ENCODE measurements around the gene TTC29. TPM values are rescaled to one million over a fixed set of nuclear protein-coding genes. Genes with fewer than 3 reads are reported as not detected.

TTC29 gene
- total RNA-seq, result 3.1 and 3.8 TPM in 2 replicates
- long read RNA-seq, transcript TTC29-201 (13 exons, 1,785 nt), result major isoform, 12 of 19 reads
- long read RNA-seq, partial matches to known transcripts, result 4 of 19 reads
- long read RNA-seq, other reads (novel, unspliced or antisense), result 2 of 19 reads

GRCh38 chr4:146945556-146946374 is at the start of gene TTC29:
Gene TTC29, minus strand, starts transcription at chr4:146945864. Its CDS starts 5,969 bp downstream, at chr4:146939895.
- no peak for TF ChIP-seq CTCF (IDR thresholded peaks at IDR 0.05; ENCODE audit: unreplicated experiment)
- H3K4me1 Mint-ChIP-seq (ENCODE audit: low read depth), result peaks cover 26% of the 10 kb centered on the region
- no peaks in the 10 kb centered on the region for H3K9me3 Mint-ChIP-seq (ENCODE audit: low read depth)
- H3K27me3 Mint-ChIP-seq, result peaks cover 22% of the 10 kb centered on the region
- no peaks in the 10 kb centered on the region for H3K36me3 Mint-ChIP-seq (ENCODE audit: insufficient read depth)
- peak within 1 kb of the TSS; percentile 78 for H3K4me3 Mint-ChIP-seq (ENCODE audit: low read depth)
- peak; percentile 87 for DNase-seq (ENCODE audit: low spot score, unreplicated experiment)
- peak within 1 kb of the TSS; percentile 47 for H3K27ac Mint-ChIP-seq

- H3K4me3 Mint-ChIP-seq (ENCODE audit: low read depth), result no peak overlapping the region
- no peak for DNase-seq (ENCODE audit: low spot score, unreplicated experiment)
- H3K36me3 Mint-ChIP-seq (ENCODE audit: insufficient read depth), result no peaks in the 10 kb centered on the region
- no peak for TF ChIP-seq CTCF (IDR thresholded peaks at IDR 0.05; ENCODE audit: unreplicated experiment)
- H3K9me3 Mint-ChIP-seq (ENCODE audit: low read depth), result no peaks in the 10 kb centered on the region
- H3K27me3 Mint-ChIP-seq, result no peaks in the 10 kb centered on the region
- no peak overlapping the region for H3K27ac Mint-ChIP-seq
- peaks cover 10% of the 10 kb centered on the region for H3K4me1 Mint-ChIP-seq (ENCODE audit: low read depth)
These were observed 36.0 kb upstream of the TTC29 start for GRCh38 chr4:146981651-146982050.

GRCh38 chr4:146978641-146979040 is 33.0 kb upstream of the TTC29 start:
- H3K4me3 Mint-ChIP-seq (ENCODE audit: low read depth), result no peak overlapping the region
- peaks cover 33% of the 10 kb centered on the region for H3K4me1 Mint-ChIP-seq (ENCODE audit: low read depth)
- no peak overlapping the region for H3K27ac Mint-ChIP-seq
- H3K36me3 Mint-ChIP-seq (ENCODE audit: insufficient read depth), result no peaks in the 10 kb centered on the region
- no peak for TF ChIP-seq CTCF (IDR thresholded peaks at IDR 0.05; ENCODE audit: unreplicated experiment)
- H3K9me3 Mint-ChIP-seq (ENCODE audit: low read depth), result no peaks in the 10 kb centered on the region
- no peaks in the 10 kb centered on the region for H3K27me3 Mint-ChIP-seq
- no peak for DNase-seq (ENCODE audit: low spot score, unreplicated experiment)

GRCh38 chr4:146976145-146976544 is 30.5 kb upstream of the TTC29 start:
- peak overlapping the region; percentile 71 for H3K27ac Mint-ChIP-seq
- no peak for DNase-seq (ENCODE audit: low spot score, unreplicated experiment)
- no peaks in the 10 kb centered on the region for H3K9me3 Mint-ChIP-seq (ENCODE audit: low read depth)
- H3K4me3 Mint-ChIP-seq (ENCODE audit: low read depth), result no peak overlapping the region
- no peaks in the 10 kb centered on the region for H3K27me3 Mint-ChIP-seq
- H3K4me1 Mint-ChIP-seq (ENCODE audit: low read depth), result peaks cover 38% of the 10 kb centered on the region
- H3K36me3 Mint-ChIP-seq (ENCODE audit: insufficient read depth), result no peaks in the 10 kb centered on the region
- no peak for TF ChIP-seq CTCF (IDR thresholded peaks at IDR 0.05; ENCODE audit: unreplicated experiment)

GRCh38 chr4:146975527-146975926 is 29.9 kb upstream of the TTC29 start:
- no peaks in the 10 kb centered on the region for H3K36me3 Mint-ChIP-seq (ENCODE audit: insufficient read depth)
- no peak for DNase-seq (ENCODE audit: low spot score, unreplicated experiment)
- H3K4me3 Mint-ChIP-seq (ENCODE audit: low read depth), result no peak overlapping the region
- H3K4me1 Mint-ChIP-seq (ENCODE audit: low read depth), result peaks cover 38% of the 10 kb centered on the region
- no peak for TF ChIP-seq CTCF (IDR thresholded peaks at IDR 0.05; ENCODE audit: unreplicated experiment)
- no peaks in the 10 kb centered on the region for H3K27me3 Mint-ChIP-seq
- peak overlapping the region; percentile 71 for H3K27ac Mint-ChIP-seq
- no peaks in the 10 kb centered on the region for H3K9me3 Mint-ChIP-seq (ENCODE audit: low read depth)

Data from progenitor cell of endocrine pancreas (in vitro differentiated cells).